Measurements from ENCODE around the gene C10orf71. TPM values are rescaled to one million over a fixed set of nuclear protein-coding genes. Genes with fewer than 3 reads are reported as not detected.

The C10orf71 gene
- total and polyA plus RNA-seq, 2 of the 8 experiments (the other 6 are each of a cell fraction or from before 2014, with no cell fraction given) = not detected

DNA sequence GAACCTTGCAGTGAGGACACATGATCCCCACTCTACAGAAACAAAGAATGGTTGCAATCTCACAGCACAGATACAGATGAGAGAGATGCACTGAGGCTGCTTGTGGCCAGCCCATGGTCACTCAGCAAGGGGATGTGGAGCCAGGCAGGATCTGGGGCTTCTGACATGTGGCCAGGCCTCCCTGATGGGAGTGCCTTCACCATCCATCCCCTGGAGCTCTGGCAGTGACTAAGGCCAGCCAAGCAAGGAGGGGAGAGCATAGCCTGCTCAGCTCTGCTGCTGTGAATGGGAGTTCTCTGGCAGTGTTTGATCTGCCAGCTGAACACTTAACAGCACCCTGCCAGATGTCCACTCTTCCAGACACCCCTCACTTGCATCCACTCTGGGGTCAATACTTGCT is 19.8 kb downstream of the C10orf71 start (continued):
- TF ChIP-seq KDM1A (IDR thresholded peaks at IDR 0.05; ENCODE audit: borderline replicate concordance, low read length) = no peak
- no peak for TF ChIP-seq SUZ12 (IDR thresholded peaks at IDR 0.05; ENCODE audit: low read length)
